GM12864 (cell line): ENCODE measurements around the gene ZMIZ1.

ENCODE experiments used
- DNase-seq: peaks from one replicate; pipeline ENCODE4 v3.0.0-alpha.2; 2011; ENCODE audit warnings: low read depth
- H3K4me3 ChIP-seq: 2 replicates; pipeline ENCODE4 v1.5.1; 2011; ENCODE audit warnings: mild to moderate bottlenecking, low read depth, low read length, control low read depth
- TF ChIP-seq, protein P1 (sequence below): IDR thresholded peaks from 2 replicates; pipeline ENCODE4 v1.5.1; 2011; ENCODE audit warnings: low read depth, mild to moderate bottlenecking, moderate library complexity, low read length, control low read depth, inconsistent platforms; ENCODE audit errors: missing control alignments

Gene ZMIZ1

GRCh38 chr10:79354615-79355014, 285.8 kb downstream of the ZMIZ1 start:
- DNase-seq = no peak
- TF ChIP-seq, protein P1, sequence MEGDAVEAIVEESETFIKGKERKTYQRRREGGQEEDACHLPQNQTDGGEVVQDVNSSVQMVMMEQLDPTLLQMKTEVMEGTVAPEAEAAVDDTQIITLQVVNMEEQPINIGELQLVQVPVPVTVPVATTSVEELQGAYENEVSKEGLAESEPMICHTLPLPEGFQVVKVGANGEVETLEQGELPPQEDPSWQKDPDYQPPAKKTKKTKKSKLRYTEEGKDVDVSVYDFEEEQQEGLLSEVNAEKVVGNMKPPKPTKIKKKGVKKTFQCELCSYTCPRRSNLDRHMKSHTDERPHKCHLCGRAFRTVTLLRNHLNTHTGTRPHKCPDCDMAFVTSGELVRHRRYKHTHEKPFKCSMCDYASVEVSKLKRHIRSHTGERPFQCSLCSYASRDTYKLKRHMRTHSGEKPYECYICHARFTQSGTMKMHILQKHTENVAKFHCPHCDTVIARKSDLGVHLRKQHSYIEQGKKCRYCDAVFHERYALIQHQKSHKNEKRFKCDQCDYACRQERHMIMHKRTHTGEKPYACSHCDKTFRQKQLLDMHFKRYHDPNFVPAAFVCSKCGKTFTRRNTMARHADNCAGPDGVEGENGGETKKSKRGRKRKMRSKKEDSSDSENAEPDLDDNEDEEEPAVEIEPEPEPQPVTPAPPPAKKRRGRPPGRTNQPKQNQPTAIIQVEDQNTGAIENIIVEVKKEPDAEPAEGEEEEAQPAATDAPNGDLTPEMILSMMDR = no peak
- no peak overlapping the region for H3K4me3 ChIP-seq

DNA sequence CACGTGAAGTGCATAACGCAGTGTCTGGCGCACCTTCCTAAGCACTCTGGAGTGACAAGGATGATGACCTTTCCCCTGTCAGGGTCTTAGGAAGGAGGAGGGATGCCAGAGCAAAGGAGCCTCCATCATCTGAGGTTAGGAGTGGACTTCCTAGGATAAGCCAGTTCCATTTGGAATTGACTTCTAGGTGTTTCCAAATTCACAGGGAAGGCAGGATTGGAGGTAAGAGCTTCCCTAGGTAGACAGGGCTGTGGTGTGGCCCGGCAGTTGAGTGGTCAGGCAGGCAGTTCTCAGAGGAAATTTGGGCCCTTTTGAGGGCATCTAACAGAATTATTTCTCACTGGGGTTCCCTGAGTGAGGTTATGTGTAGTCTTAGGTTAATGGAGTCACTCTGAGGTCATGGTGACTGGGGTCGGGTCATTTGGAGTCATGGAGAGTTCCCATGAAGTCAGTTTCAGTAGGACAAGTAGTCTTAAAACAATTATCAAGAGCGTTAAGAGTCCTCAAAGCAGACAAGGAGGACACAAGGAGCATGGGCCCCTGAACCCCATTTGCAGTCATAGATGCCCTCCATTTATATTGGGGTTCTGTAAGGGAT, 286.8 kb downstream of the ZMIZ1 start:
- H3K4me3 ChIP-seq = no peak overlapping the region
- TF ChIP-seq, protein P1 = no peak
- no peak for DNase-seq

GRCh38 chr10:79356104-79356503, 287.3 kb downstream of the ZMIZ1 start:
- H3K4me3 ChIP-seq = no peak overlapping the region
- TF ChIP-seq, protein P1 = no peak
- DNase-seq = no peak

- DNase-seq = no peak
- TF ChIP-seq, protein P1 = no peak
- no peak overlapping the region for H3K4me3 ChIP-seq
Measured at GRCh38 chr10:79357180-79357579, 288.4 kb downstream of the ZMIZ1 start.

DNA sequence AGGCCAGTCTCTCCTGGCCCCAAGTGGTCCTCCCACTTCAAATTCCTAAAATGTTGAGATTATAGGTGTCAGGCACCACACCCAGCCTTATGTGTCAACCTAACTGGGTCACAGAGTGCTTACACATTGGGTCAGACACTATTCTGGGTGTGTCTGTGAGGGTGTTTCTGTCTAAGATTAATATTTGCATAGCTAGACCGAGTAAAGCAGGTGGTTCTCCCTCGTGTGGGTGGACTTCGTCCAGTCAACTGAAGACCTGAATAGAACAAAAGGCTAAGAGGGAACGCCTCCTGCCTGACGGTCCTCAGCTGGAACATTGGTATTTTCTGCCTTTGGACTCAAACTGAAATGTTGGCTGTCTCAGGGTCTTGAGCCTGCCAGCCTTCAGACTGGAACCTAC, 290.0 kb downstream of the ZMIZ1 start:
- no peak overlapping the region for H3K4me3 ChIP-seq
- TF ChIP-seq, protein P1 = no peak
- no peak for DNase-seq

- no peak for DNase-seq
- no peak overlapping the region for H3K4me3 ChIP-seq
- TF ChIP-seq, protein P1 = no peak
Measured at GRCh38 chr10:79359816-79360498, 291.2 kb downstream of the ZMIZ1 start.
